Measurements from ENCODE around the gene KCMF1.

DNA sequence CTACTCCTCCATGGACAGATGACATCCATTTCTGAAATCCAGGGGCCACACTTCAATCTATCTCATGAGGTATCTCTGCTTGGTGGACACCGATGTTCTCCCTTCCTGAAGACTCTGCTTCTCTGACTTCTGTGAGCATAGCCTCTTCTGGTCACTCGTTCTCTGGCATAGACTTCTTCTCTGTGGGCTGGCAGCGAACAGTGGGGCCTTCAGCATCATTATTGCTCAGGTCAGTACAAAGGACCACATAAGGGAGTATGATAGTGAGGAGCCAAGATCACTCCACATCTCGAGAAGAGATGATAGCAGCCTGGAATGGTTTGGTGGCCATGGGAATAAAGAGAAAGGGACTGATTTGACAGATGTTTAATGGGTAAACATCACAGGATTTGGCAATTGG, 8.0 kb upstream of the KCMF1 start:
- no peak for TF ChIP-seq POLR2AphosphoS5 (IDR thresholded peaks at IDR 0.05; ENCODE audit: low read depth, low read length)
- TF ChIP-seq POLR2A (IDR thresholded peaks at IDR 0.05; ENCODE audit: low read depth, low read length), result no peak
